Esophagus (tissue), 2 donors: Measurements from ENCODE around the gene INPP4B. TPM values are rescaled to one million over a fixed set of nuclear protein-coding genes. Genes with fewer than 3 reads are reported as not detected.

Source experiments
- H3K27ac ChIP-seq, 2 donors: one replicate each; pipeline ENCODE4 v1.5.1; 2013; ENCODE audit warnings: low read depth in 2 of 2, mild to moderate bottlenecking in 2 of 2, inconsistent platforms in 1 of 2, low read length in 1 of 2, moderate library complexity in 1 of 2
- H3K27me3 ChIP-seq, 2 donors: one replicate each; pipeline ENCODE4 v1.6.1; 2013; ENCODE audit warnings: low read length in 2 of 2, control low read depth in 1 of 2, mild to moderate bottlenecking in 1 of 2; ENCODE audit not compliant: insufficient read depth in 2 of 2, control insufficient read depth in 1 of 2
- H3K36me3 ChIP-seq, 2 donors: one replicate each; pipeline ENCODE4 v1.6.1; 2013; ENCODE audit warnings: low read length in 1 of 2; ENCODE audit not compliant: control insufficient read depth in 2 of 2, insufficient read depth in 2 of 2
- H3K4me1 ChIP-seq, 2 donors: one replicate each; pipeline ENCODE4 v1.6.1; 2013; ENCODE audit warnings: low read length in 1 of 2; ENCODE audit not compliant: control insufficient read depth in 2 of 2, insufficient read depth in 2 of 2
- H3K4me3 ChIP-seq, 2 donors: one replicate each; pipeline ENCODE4 v1.5.1; 2013; ENCODE audit warnings: low read length in 2 of 2, mild to moderate bottlenecking in 2 of 2, low read depth in 1 of 2, moderate library complexity in 1 of 2
- H3K9me3 ChIP-seq, 2 donors: one replicate each; pipeline ENCODE4 v1.6.1; 2013; ENCODE audit warnings: mild to moderate bottlenecking in 2 of 2, low read depth in 1 of 2, low read length in 1 of 2, moderate library complexity in 1 of 2; ENCODE audit not compliant: control insufficient read depth in 2 of 2, insufficient read depth in 1 of 2
- WGBS, 2 donors: extraction: QIAGEN DNeasy Blood & Tissue Kit; methylation state at CpG; one replicate each; pipeline ENCODE4 v1.1.7; 2013; 5-methylcytosine and 5-hydroxymethylcytosine counted together
- polyA plus RNA-seq, 2 donors: library from polyadenylated mRNA; stranded (reverse); fragments of 200-250 nt; gene quantifications; one replicate each; pipeline ENCODE4 v1.2.3, GENCODE V29; 2013
- donor health status: healthy with polysubstance abuse.
- donor health status: Bipolar disorder and iron deficiency.

INPP4B gene
- polyA plus RNA-seq, 2 donors, result 2.5 to 4.4 TPM

GRCh38 chr4:142121448-142122350, 724.4 kb downstream of the INPP4B start:
- whole genome bisulfite sequencing, 2 donors, result 71 to 82% methylated on average over 9 of the region's 9 CpGs
- no peaks in the 10 kb centered on the region for H3K36me3 ChIP-seq
- H3K27ac ChIP-seq, result no peak overlapping the region
- no peaks in the 10 kb centered on the region for H3K9me3 ChIP-seq
- no peaks in the 10 kb centered on the region for H3K4me1 ChIP-seq
- no peaks in the 10 kb centered on the region for H3K27me3 ChIP-seq
- no peak overlapping the region for H3K4me3 ChIP-seq

GRCh38 chr4:142120921-142121320, 725.2 kb downstream of the INPP4B start:
- Histone ChIP-seq H3K36me3 (no peaks in the 10 kb centered on the region), H3K27ac (no peak overlapping the region), H3K4me3 (no peak overlapping the region), H3K27me3 (no peaks in the 10 kb centered on the region), H3K4me1 (no peaks in the 10 kb centered on the region), H3K9me3 (no peaks in the 10 kb centered on the region)
- 96 to 97% methylated on average over 1 of the region's 1 CpG for WGBS, 2 donors

- H3K9me3 ChIP-seq, result no peaks in the 10 kb centered on the region
- no peaks in the 10 kb centered on the region for H3K4me1 ChIP-seq
- 88 to 92% methylated on average over 2 of the region's 2 CpGs for WGBS, 2 donors
Measured at GRCh38 chr4:142112451-142112850, 733.6 kb downstream of the INPP4B start.

GRCh38 chr4:142110136-142110535, 736.0 kb downstream of the INPP4B start:
- Histone ChIP-seq H3K36me3 (no peaks in the 10 kb centered on the region), H3K4me3 (no peak overlapping the region), H3K9me3 (no peaks in the 10 kb centered on the region), H3K4me1 (no peaks in the 10 kb centered on the region), H3K27ac (no peak overlapping the region), H3K27me3 (no peaks in the 10 kb centered on the region)

More at GRCh38 chr4:142112451-142112850, 733.6 kb downstream of the INPP4B start:
- Histone ChIP-seq H3K27me3 (no peaks in the 10 kb centered on the region), H3K36me3 (no peaks in the 10 kb centered on the region), H3K27ac (no peak overlapping the region), H3K4me3 (no peak overlapping the region)

- 89 to 91% methylated on average over 4 of the region's 4 CpGs for WGBS, 2 donors
- Histone ChIP-seq H3K36me3 (no peaks in the 10 kb centered on the region), H3K4me1 (no peaks in the 10 kb centered on the region), H3K4me3 (no peak overlapping the region), H3K27me3 (no peaks in the 10 kb centered on the region), H3K9me3 (no peaks in the 10 kb centered on the region), H3K27ac (no peak overlapping the region)
Measured at GRCh38 chr4:142104041-142104440, 742.1 kb downstream of the INPP4B start.

- Histone ChIP-seq H3K27ac (no peak overlapping the region), H3K27me3 (no peaks in the 10 kb centered on the region)
- WGBS, 2 donors, result 84 to 96% methylated on average over 1 of the region's 1 CpG
Measured at GRCh38 chr4:142101401-142101800, 744.7 kb downstream of the INPP4B start.

GRCh38 chr4:142100941-142101340, 745.2 kb downstream of the INPP4B start:
- Histone ChIP-seq H3K27ac (no peak overlapping the region), H3K4me3 (no peak overlapping the region), H3K9me3 (no peaks in the 10 kb centered on the region), H3K4me1 (no peaks in the 10 kb centered on the region), H3K36me3 (no peaks in the 10 kb centered on the region), H3K27me3 (no peaks in the 10 kb centered on the region)

More at GRCh38 chr4:142101401-142101800, 744.7 kb downstream of the INPP4B start:
- no peaks in the 10 kb centered on the region for H3K36me3 ChIP-seq
- no peak overlapping the region for H3K4me3 ChIP-seq
- H3K4me1 ChIP-seq, result no peaks in the 10 kb centered on the region
- H3K9me3 ChIP-seq, result no peaks in the 10 kb centered on the region

GRCh38 chr4:142098900-142099545, 747.1 kb downstream of the INPP4B start:
- H3K36me3 ChIP-seq, result no peaks in the 10 kb centered on the region
- H3K27me3 ChIP-seq, result no peaks in the 10 kb centered on the region
- H3K9me3 ChIP-seq, result no peaks in the 10 kb centered on the region
- no peak overlapping the region for H3K4me3 ChIP-seq
- H3K4me1 ChIP-seq, result peaks cover 0 to 5% of the 10 kb centered on the region in 2 donors
- no peak overlapping the region for H3K27ac ChIP-seq
- 80 to 81% methylated on average over 1 of the region's 1 CpG for WGBS, 2 donors

GRCh38 chr4:142098380-142098779, 747.7 kb downstream of the INPP4B start:
- WGBS, 2 donors, result 90 to 93% methylated on average over 3 of the region's 3 CpGs
- H3K36me3 ChIP-seq, result no peaks in the 10 kb centered on the region

More at GRCh38 chr4:142098380-142098779, 747.7 kb downstream of the INPP4B start:
- no peaks in the 10 kb centered on the region for H3K9me3 ChIP-seq
- H3K4me3 ChIP-seq, result no peak overlapping the region
- H3K27ac ChIP-seq, result no peak overlapping the region
- peaks cover 0 to 5% of the 10 kb centered on the region in 2 donors for H3K4me1 ChIP-seq
- no peaks in the 10 kb centered on the region for H3K27me3 ChIP-seq
